Bronchial smooth muscle cell (primary cell): ENCODE data around the gene TBC1D3K. TPM values are rescaled to one million over a fixed set of nuclear protein-coding genes. Genes with fewer than 3 reads are reported as not detected.

Experiments
- total RNA-seq: library from RNA; depleted of rRNA; stranded (reverse); fragments of >200 nt; gene quantifications from 2 replicates; pipeline ENCODE4 v1.2.1, GENCODE V29; 2014

Gene TBC1D3K
- total RNA-seq: not detected in 2 replicates

GRCh38 chr17:37924115-37924514, at the start of gene TBC1D3K:
TBC1D3K (plus strand) TSS chr17:37924415; CDS start chr17:37926000, 1,585 bp downstream.

Other genes starting within 250 kb of the TBC1D3K start
- gene HNF1B, start 179.4 kb upstream of the TBC1D3K start, total RNA-seq: not detected in 2 replicates
- gene TBC1D3L, start 64.6 kb downstream of the TBC1D3K start, total RNA-seq: 2.4 and 4.4 TPM in 2 replicates
- gene TBC1D3D, start 79.6 kb downstream of the TBC1D3K start, total RNA-seq: 0.16 and 0.94 TPM in 2 replicates
- gene TBC1D3C, start 144.2 kb downstream of the TBC1D3K start, total RNA-seq: 1.5 TPM in 1 of 2 replicates, not detected in the other
- not detected in 2 replicates for gene TBC1D3E, start 203.5 kb downstream of the TBC1D3K start, total RNA-seq